ENCODE results near the gene SORCS2.

DNA sequence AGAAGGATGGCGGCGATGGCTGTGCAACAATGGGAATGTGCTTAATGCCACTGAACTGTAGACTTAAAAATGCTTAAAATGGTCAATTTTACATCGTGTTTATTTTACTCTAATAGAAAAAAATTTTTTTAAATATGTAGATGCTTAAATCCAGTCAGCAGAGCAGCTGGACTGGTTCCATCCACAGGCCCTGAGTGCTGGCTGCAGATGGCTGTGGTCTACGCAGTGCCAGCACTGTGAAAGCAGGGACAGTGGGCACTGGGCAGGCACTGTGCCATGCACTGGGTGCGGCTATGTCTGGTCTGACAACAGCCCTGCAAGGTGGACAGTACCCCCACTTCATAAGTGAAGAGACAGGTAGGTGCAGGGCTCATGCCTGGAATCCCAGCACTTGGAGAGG is 572.1 kb downstream of the SORCS2 start:
- TF ChIP-seq EZH2 (IDR thresholded peaks at IDR 0.05) (no peak), POLR2AphosphoS5 (IDR thresholded peaks at IDR 0.05; ENCODE audit: borderline replicate concordance, low read depth, low read length) (no peak)

All from SK-N-MC (cell line).